Activated B cell treated with CpG ODN at 0.5 μM for 24 hours (primary cell): ENCODE results near the gene ADARB2. TPM values are rescaled to one million over a fixed set of nuclear protein-coding genes. Genes with fewer than 3 reads are reported as not detected.

ENCODE experiments used
- ATAC-seq: fragments of 200-7000 bp; cut with Tn5 transposase; one replicate; pipeline ENCODE4 v1.10.0; 2021; ENCODE audit warnings: low read depth, mild to moderate bottlenecking, moderate library complexity
- CTCF ChIA-PET: fragments of 350-600 bp; sonication (Branson Sonifier 250); formaldehyde crosslinking; loops from one replicate; lab custom pipeline; 2021; ENCODE audit warnings: antibody characterized with exemption; lab: Charles Lee
- POLR2A ChIA-PET: fragments of 350-600 bp; sonication (Branson Sonifier 250); formaldehyde crosslinking; loops from one replicate; lab custom pipeline; 2021; ENCODE audit warnings: antibody characterized with exemption; lab: Charles Lee
- DNase-seq: peaks from one replicate; pipeline ENCODE4 v3.0.0; 2022
- H3K27ac Mint-ChIP-seq: one replicate; pipeline ENCODE4 v1.8.0; 2020; ENCODE audit warnings: mixed read lengths
- H3K27me3 Mint-ChIP-seq: one replicate; pipeline ENCODE4 v1.8.0; 2021; ENCODE audit warnings: mixed read lengths
- H3K36me3 Mint-ChIP-seq: one replicate; pipeline ENCODE4 v1.8.0; 2021; ENCODE audit warnings: low read depth, mixed read lengths
- H3K4me1 Mint-ChIP-seq: one replicate; pipeline ENCODE4 v1.8.0; 2021; ENCODE audit warnings: mixed read lengths
- H3K4me3 Mint-ChIP-seq: one replicate; pipeline ENCODE4 v1.8.0; 2020; ENCODE audit warnings: mild to moderate bottlenecking, mixed read lengths
- H3K9me3 Mint-ChIP-seq: one replicate; pipeline ENCODE4 v1.8.0; 2020; ENCODE audit warnings: mixed read lengths
- CTCF ChIP-seq: fragments of 200-600 bp; IDR thresholded peaks from one replicate; pipeline ENCODE4 v1.8.0; 2022; ENCODE audit warnings: antibody characterized with exemption, mild to moderate bottlenecking
- intact Hi-C: fragments of 100-400 bp; cut with micrococcal nuclease; formaldehyde crosslinking; loops from one replicate; pipeline ENCODE4 v1.15.1; 2024
- total RNA-seq: library from RNA; stranded (reverse); gene quantifications from 2 replicates; pipeline ENCODE4 v1.2.3, GENCODE V29; 2022

Gene ADARB2
- total RNA-seq, 1 donor from 2014 or later = 0.11 TPM

DNA sequence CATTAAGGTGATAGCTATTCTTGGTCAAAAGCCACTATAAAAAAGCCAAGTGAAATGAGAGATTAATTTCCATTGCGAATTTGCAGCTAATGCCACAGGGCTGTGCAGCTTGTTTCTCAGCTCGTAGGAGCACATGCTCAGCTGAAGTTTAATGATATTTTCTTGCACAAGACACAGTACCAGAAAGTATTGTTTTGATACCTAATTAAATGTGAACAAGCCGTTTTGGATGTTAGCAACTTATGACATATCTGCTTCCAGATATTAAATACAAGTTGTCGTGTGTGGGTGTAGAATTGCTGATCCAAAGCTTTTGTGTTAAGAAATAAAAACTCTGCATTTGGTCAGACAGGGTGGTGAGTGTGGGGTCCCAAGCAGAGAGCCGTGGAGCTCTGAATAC lies 47.2 kb downstream of the ADARB2 start:
- CTCF ChIA-PET = interaction anchor here (1.5 kb wide), 1 partner anchor 276 kb away, joined by 3 read pairs; no protein-coding TSS in a partner anchor
- TF ChIP-seq CTCF = no peak
- Mint-ChIP-seq H3K27ac (no peak overlapping the region), H3K36me3 (no peaks in the 10 kb centered on the region), H3K4me3 (no peak overlapping the region), H3K4me1 (no peaks in the 10 kb centered on the region), H3K27me3 (peaks cover 39% of the 10 kb centered on the region), H3K9me3 (no peaks in the 10 kb centered on the region)
- intact Hi-C loops = no loop called here
- POLR2A ChIA-PET = no interaction called here
- no peak for DNase-seq
- no peak for ATAC-seq

DNA sequence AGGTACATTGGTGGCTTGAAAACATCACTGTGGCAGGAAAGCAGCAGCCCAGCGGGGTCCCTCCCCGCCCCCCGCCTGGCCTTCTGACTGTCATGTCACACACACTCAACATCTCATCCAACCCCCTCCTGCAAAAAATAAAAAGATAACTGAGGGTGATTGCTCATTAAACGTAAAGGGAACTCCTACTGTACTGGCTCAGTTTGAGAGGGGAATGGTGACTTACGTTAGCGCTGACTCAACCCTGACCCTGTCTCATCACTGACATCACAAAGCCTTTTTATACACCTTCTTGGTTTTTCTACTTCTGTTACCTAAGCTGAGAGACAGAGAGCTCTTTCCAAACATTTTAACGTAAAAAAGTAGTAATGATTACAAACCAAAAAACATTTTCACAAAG lies 48.8 kb downstream of the ADARB2 start:
- no peak for ATAC-seq
- no peak for DNase-seq
- Mint-ChIP-seq H3K4me1 (no peaks in the 10 kb centered on the region), H3K27ac (no peak overlapping the region), H3K4me3 (no peak overlapping the region), H3K27me3 (peaks cover 40% of the 10 kb centered on the region), H3K36me3 (no peaks in the 10 kb centered on the region), H3K9me3 (no peaks in the 10 kb centered on the region)
- TF ChIP-seq CTCF = no peak
- ChIA-PET CTCF (interaction anchor here (1.5 kb wide), 1 partner anchor 274 kb away, joined by 3 read pairs; no protein-coding TSS in a partner anchor), POLR2A (no interaction called here)
- intact Hi-C loops = no loop called here

DNA sequence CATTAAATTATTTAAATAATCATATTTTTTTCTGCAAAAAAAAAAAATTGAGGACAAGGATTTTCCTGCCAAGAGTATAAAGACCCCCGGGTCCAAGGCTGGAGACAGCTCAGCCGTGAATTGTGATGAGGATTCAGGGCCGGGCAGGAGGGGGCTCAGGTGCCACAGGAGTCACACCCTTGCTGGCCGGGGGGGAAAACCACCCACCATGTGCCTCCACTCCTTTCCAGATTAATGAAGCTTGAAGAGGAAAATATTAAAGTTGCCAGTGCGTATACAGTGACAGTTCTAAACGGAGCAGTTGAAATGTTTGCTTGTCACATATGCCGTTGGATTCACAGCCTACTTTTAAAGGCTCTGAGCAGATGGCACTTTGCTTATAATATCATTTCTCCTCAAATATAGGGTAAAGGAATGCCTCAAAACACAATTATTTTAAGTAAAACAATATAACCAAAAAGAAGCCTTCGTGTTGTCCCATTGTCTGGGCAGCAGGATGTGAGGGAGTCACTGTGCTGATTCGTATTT lies 49.6 kb downstream of the ADARB2 start:
- Mint-ChIP-seq H3K36me3 (no peaks in the 10 kb centered on the region), H3K27me3 (peaks cover 40% of the 10 kb centered on the region), H3K27ac (no peak overlapping the region), H3K4me1 (no peaks in the 10 kb centered on the region), H3K4me3 (no peak overlapping the region), H3K9me3 (no peaks in the 10 kb centered on the region)
- ChIA-PET POLR2A (no interaction called here), CTCF (no interaction called here)
- no peak for ATAC-seq
- no peak for DNase-seq
- intact Hi-C loops = no loop called here
- no peak for TF ChIP-seq CTCF

GRCh38 chr10:1687190-1687589 lies 50.1 kb downstream of the ADARB2 start:
- Mint-ChIP-seq H3K27ac (no peak overlapping the region), H3K36me3 (no peaks in the 10 kb centered on the region), H3K4me3 (no peak overlapping the region), H3K27me3 (peaks cover 38% of the 10 kb centered on the region), H3K9me3 (no peaks in the 10 kb centered on the region), H3K4me1 (no peaks in the 10 kb centered on the region)
- intact Hi-C loops = no loop called here
- ATAC-seq (no peak), DNase-seq (no peak)
- no peak for TF ChIP-seq CTCF
- ChIA-PET POLR2A (no interaction called here), CTCF (no interaction called here)

GRCh38 chr10:1686491-1686749 lies 50.9 kb downstream of the ADARB2 start:
- ChIA-PET POLR2A (no interaction called here), CTCF (no interaction called here)
- H3K36me3 Mint-ChIP-seq = no peaks in the 10 kb centered on the region
- no peaks in the 10 kb centered on the region for H3K9me3 Mint-ChIP-seq
- no peak for TF ChIP-seq CTCF
- DNase-seq (no peak), ATAC-seq (no peak)
- intact Hi-C loops = no loop called here
- H3K27me3 Mint-ChIP-seq = peaks cover 31% of the 10 kb centered on the region
- no peak overlapping the region for H3K4me3 Mint-ChIP-seq
- no peak overlapping the region for H3K27ac Mint-ChIP-seq
- H3K4me1 Mint-ChIP-seq = no peaks in the 10 kb centered on the region
